DMS53 (cell line): ENCODE measurements around the gene SMTNL2.

Experiments
- DNase-seq: peaks from one replicate; lab custom pipeline; 2025; lab: John Stamatoyannopoulos, UW

SMTNL2 gene

DNA sequence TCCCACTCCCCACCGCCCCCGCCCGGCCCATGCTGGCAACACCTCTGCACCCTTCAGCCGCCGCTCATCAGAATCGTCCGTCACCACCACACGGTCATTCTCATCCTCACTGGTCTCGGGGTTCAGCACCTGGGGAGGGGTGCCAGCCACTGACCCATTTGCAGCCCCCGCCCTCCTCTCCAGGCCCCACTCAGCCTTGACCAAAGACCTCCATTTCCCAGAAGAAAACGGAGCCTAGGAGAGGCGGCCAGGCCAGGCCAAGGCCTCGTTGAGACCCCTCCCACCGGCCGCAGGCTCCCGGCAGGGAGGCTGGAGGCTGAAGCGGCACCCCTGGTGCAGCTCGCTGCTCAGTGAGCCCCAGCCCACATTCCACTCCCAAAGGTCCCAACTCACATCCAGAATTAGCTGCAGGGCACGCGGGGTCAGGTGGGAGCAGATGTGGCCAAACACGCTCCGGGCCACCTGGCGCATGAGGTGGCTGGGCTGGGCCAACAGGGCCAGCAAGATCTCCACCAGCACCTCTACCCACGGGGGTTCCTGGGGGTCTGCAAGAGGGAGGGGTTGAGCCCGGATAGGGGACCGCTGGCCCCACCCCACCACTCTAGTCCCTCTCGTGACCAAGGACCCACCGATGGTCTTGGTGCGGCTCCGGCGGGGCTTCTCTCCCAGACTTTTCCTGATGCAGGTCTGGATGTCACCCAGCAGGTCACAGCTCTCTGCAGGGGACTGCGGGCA is 38.9 kb upstream of the SMTNL2 start:
- DNase-seq, result no peak

DNA sequence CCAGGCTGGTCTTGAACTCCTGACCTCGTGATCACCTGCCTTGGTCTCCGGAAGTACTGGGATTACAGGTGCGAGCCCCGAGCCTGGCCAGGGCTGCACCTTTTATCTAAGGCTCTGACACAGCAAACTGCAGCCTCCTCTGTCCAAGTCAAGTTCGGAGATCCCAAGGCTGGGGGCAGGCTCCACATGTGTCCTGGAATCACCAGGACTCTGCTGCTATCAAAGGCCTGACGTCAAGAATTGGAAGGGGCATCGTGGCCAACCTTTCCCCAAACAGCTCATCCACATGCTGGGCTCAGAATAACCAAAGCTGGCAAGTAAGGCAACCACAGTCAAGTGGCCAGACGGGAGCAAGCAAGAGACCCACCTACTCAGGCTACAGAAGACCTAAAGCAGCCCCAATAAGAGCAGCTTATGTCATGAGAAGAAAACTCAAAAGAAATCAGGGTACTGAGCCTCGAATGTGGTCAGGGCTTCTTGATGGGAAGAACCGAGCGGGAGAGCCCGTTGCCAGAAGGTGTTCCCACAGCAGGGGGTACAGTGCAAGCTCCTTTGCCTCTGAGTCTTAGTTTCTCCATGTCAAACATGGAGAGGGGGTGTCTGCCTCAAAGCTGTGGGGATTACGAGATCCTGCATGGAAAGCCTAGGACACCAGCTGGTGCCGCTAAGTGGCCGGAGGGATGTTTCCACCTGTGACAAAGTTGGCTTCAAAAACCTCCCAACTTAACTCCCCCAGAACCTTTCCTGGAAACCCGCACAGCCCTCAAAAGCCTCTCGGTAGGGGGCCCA is 37.0 kb upstream of the SMTNL2 start:
- no peak for DNase-seq

DNA sequence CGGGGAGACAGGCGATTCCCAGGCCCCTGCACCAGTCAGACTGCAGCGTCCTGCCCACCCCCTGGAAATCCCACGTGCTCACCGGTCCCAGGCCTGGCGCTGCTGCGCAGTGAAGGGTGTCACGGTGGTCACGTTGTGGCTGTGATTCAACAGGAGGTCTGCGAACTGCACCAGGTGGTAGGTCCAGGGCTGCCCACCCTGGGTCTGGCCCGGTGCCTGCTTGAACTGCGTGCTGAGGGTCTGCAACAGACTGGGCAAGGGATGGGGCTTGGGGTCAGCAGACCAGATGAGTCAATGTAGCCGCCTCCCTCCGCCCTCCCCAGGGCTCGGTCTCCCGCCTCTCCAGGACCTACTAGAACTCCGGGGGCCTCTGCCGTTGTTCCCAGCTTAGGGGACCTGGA is 36.3 kb upstream of the SMTNL2 start:
- no peak for DNase-seq

DNA sequence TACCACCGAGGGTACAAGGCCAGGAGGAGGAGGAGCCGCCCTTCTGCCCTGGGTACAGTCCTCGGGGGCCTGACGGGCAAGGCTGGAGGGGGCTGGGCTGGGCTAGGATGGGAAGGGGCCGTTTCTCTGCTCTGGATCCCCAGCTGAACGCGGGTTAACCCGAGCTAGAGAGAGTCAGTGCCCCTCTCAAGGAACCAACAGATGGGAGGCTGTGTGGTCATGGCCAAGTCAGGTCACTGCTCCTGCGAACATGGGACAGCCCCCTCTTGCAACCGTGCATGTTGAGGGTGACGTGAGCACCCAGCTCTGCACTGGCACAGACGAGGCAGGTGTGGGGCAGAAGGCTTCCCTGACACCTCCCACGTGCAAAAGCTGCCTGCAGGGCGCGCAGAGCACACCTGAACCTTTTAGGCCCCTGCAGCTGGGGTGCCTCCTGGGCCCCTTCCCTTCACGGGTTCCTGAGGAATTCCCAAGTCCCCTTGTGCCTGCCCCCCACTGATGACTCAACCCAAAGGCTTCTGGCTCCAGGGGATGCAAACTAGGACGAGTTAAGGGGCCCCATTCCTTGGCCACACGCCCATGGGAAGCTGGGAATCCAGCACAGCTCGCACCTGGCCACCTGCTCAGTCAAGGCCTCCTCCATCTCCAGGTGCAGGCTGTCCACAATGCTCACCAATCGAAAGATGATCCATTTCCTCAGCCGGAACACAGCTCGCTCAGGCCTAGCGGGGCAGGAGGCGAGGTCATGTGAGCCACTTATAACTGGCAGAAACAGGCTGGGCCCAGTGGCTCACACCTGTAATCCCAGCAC is 35.4 kb upstream of the SMTNL2 start:
- peak; percentile 88 for DNase-seq

DNA sequence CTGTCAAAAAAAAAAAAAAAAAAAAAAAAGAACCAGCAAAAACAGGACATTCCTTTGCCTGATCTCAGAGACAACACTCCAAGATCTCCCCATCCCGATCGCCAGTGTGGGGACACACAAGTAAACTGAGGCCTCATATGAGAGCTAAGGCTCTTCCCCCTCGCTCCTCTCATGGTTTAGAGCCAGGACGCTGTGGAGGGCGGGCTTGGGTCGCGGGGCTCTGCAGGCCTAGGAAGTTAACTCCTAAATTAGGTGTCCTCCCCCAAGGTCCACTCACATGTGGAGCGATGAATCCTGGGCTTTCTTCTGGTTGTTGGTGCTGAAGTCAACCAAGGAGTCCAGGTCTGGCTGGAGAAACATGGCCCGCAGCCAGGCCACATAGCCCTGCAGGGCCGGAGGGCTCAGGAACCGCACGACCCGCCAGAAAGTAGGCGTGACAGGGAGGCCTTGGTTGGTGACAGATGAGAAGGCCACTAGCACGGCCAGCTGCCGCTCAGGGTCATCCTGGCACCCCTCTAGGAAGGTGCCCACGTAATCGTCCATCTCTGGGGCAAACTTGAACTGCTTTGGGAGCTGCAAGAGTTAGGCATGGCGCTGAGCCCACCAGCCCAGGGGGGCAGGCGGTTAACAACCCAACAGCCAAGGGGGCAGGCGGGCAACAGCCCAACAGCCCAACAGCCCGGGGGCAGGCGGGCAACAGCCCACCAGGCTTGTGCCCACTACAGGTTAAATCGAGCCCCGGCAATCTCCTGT is 34.4 kb upstream of the SMTNL2 start:
- no peak for DNase-seq

DNA sequence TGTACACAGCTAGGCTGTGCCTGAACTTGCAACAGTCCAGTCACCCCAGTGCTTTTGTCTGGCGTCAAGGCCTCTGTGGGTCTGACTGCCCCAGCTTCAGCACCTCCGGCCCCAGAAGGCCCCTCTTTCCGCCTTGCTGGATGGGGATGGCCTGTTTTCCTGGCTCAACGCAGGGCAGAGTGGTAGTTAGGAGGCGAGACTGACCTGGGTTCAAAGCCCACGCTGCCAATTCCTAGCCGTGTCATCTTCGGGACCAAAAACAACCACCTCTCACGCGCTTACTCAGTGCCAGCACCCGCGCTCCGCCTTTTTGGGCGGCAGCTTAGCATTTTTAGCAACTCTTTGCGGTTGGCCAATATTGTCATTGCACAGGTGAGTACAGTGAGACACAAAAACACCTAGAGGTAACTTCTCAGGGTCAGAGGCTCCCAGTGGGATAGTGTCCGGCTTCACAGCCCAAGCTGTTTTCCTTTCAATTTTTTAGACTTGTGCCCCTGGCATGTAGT is 33.7 kb upstream of the SMTNL2 start:
- DNase-seq, result no peak

DNA sequence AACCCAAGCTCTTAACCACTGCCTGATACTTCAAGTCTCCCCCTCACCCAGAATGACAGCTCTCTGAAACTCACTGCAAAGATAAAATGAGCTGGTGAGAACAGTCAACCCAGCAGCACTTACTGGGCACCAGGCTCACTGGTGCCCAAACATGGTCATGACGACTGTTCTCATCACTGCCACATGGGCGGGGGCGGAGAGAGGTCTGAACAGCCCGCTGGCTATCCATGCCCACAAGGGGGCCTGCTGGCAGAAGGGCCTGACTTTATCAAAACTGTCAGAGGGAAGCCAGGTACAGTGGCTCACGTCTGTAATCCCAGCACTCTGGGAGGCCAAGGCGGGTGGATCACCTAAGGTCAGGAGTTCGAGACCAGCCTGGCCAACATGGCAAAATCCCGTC is 33.2 kb upstream of the SMTNL2 start:
- DNase-seq, result peak; percentile 34

DNA sequence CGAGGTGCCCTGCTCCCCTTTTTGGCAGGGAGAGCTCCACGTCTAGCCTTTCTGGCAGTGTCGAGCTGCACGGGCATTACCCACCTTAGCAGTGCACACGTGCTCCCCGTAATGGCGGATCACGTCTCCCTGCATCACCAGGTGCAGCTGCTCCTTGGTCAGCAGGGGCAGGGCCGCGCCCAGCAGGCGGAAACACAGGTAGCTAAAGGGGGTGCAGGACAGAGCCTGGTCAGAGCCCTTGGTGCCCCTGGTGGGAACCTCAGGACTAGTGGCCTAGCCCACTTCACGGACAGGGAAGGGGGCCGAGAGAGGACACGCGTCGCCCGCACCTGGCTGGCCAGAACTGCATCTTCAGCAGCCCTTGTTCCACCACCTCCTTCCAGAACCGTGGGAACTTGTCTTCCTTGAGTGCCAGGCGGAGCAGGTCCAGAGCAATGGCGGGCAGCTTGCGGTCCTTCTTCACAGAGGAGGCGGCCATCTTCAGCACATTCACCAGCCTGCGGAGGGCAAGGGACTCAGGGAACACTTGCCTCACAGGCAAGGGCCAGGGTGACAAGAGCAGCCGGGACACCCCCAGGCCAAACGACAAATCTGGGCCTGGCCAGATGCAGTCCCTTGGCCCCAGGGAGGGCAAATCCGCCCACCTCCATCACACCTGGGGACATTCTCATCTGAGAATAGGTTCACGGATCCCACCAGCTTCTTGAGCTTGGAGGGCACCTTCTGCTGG is 32.4 kb upstream of the SMTNL2 start:
- no peak for DNase-seq

DNA sequence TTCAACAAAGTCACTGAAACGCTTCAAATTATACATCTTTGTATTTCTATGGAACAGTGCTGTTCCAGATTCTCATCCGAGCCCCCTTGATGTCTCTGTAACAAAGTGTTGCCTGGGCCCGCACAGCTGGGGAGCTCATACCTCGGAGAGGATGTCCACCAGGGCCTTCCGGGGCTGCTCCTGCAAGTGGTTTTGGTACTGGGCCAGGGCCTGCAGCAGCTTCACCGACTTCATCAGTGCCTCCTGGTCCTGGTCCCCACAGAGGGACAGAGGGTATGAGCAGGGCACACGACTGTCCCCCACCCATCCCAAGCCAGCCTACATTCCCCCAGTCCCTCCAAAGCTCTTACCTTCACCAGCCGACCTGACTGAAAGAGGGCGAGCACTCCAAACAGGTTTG is 30.7 kb upstream of the SMTNL2 start:
- no peak for DNase-seq

DNA sequence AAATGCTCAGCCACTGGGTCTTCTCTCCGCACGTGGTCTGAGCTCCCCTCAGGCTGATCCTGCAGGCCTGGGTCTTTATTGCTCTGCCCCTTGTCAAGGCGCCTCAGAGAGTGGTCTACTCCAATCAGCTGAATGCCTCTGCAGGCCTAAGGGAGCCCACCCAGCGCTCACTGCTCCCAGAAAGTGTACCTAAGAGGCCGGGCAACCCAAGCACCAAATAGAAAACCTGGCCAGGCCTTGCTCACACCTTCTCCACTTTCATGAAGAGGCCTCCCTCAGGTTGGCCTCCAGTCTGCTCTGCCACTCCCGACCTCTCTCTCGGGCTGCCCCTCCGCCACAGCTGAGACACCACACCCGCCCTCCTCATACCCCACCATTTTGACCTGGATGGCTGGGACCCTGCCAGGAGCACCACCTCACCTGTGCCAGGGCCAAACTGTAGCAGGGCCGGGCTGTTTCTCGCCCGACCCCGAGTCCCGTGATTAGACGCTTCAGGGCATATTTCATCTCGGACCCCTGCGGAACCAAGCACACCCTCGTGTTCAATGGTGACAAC is 29.8 kb upstream of the SMTNL2 start:
- peak; percentile 31 for DNase-seq

DNA sequence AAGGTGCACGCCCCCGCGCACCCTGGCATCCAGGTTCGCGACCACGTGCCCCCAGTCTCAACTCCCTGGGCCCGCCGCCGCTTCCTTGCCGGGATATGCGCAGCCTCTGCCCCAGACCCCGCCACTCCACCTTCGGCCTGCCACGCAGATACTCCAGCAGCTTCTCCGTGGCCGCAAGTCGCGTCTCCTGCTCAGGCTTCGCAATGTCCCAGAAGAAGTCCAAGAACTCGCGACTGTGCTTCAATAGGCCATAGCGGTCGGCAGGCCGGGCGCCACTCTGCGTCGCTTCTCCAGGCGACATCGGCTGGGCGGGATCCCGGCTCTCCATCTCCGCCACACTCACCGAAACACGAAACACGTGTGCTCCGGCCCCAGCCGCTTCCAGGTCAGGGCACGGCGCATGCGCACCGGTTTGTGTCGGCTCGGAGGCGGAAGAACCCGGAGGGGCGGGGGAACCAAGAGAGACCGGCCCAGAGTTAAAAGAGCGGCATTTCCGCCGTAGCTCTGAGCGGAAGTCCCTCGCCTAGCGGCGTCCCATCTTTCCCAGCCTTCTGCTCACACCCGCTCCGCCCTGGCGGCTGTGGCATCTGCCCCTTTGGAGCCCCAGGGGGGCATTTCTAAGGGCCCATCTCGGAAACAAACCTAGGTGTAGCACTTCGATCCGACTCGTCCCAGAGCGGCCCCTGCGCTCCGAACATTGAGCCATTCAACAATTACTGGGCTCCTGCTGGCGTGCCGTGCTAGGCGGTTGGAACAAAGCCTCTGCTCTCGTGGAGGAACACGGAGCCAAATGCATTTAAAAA is 29.1 kb upstream of the SMTNL2 start, which contains the start of gene MYBBP1A:
TSS of gene MYBBP1A (minus strand) at position 388 of the 803 bp plus-strand sequence. CDS start at position 328, 60 bp downstream.
- DNase-seq, result peak; percentile 97

DNA sequence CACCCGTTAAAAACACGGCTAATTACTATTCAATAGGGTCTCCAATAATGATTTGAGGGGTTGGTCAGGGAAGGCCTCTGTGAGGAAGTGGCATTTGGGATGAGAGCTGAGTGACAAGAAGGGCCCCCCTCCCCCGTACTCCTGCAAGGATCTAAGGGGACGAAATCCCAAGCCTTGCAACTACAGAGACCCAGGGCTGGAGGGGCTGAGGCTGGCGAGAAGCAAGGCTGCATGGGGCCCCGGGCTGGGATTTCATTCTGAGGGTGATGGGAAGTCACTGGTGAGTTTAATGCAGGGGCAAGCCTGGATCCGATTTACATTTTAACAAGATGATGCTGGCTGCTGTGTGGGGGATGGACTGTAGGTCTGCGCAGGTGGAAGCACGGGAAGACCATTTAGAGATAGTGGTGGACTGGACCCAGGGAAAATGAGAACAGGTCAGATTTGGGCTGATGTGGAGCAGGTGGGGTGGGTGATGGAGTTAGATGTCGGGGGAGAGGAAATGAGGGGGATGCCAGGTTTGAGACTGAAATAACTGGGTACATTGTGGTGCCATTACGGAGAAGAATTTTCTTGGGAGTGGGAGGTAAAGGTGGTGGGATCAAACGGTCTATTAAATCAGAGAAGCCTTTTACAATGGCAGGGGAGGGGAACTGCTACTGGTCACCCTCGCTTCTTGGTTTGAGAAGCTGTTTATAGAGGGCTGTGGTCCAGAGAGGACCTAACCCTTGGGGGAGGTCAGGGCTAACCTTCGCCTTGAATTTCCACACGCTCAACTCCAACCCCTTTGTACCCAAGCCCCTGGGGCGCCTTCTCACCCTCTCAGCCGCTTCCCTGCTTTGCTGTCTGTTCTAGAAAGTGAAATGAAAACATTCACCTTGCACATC is 28.2 kb upstream of the SMTNL2 start:
- no peak for DNase-seq

DNA sequence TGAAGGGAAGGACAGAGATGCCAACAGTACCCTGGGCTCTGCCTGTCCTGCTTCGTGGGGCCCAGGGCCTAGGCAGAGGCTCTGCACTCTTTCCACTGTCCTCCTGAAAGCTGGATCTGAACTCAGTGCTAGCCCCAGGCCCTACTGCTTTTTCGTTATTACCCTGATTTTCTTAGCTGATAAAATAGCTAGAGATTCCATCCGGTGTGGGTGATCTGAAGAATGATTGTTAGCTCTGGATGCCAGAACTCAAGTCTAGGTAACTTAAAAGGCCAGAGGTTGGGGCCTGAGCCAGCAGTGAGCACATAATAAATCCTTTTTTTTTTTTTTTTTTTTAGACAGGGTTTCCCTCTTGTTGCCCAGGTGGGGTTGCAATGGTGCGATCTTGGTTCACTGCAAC is 27.3 kb upstream of the SMTNL2 start:
- no peak for DNase-seq

DNA sequence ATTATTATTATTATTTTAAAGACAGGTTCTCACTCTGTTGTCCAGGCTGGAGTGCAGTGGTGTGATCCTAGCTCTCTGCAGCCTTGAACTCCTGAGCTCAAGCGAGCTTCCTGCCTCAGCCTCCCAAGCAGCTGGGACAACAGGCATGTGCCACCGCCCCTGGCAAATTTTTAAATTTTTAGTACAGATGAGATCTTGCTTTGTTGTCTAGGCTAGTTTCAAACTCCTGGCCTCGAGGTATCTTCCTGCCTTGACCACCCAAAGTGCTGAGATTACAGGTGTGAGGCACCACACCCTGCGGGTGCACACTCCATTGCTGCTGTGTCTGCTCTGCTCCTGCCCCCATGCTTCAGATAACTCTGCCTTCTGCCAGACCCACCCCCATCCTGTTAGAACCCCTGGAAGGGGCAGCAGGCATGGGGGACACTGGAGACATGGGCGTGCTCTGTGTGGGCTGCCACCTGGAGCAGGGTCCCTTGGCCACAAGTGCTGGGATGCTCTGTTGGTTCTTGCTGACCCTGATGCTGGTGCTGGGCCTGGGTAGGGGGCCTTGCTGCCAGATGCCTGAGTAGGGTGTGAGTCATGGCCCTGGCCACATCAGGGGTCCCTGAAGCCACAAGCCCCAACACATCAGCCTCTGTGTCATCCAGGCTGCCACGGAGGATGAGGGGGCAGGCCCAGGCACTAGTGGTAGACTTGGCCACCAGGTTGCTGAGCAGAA is 26.5 kb upstream of the SMTNL2 start:
- DNase-seq, result no peak

DNA sequence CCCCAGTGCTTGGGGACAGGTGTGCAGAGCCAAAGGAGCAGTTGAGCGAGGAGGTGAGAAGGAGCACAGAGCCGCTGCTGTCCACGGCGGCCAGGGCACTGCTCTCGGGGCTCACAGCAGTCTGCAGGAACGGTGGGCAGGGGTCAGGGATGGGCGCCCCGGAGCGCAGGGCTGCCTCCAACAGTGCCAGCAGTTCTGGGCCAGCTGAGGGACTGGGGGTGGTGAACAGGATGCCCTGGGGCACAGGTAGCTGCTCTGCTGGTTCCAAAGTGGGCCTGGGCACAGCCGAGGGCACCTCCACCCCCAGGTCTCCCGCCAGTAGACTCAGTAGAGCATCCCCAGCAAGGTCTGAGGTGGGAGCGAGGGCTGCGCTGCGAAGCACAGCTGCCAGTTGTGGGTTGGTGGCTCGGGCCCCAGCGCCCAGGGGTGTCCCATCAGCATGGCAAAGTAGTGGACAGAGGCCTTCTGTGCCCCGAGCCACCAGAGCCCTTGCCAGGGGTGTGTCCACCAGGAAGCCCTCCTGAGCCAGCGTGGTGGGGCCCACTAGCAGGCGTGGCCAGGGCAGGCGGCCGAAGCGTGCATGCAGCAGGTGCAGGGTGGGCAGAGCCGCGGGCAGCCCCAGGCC is 25.9 kb upstream of the SMTNL2 start:
- DNase-seq, result no peak

DNA sequence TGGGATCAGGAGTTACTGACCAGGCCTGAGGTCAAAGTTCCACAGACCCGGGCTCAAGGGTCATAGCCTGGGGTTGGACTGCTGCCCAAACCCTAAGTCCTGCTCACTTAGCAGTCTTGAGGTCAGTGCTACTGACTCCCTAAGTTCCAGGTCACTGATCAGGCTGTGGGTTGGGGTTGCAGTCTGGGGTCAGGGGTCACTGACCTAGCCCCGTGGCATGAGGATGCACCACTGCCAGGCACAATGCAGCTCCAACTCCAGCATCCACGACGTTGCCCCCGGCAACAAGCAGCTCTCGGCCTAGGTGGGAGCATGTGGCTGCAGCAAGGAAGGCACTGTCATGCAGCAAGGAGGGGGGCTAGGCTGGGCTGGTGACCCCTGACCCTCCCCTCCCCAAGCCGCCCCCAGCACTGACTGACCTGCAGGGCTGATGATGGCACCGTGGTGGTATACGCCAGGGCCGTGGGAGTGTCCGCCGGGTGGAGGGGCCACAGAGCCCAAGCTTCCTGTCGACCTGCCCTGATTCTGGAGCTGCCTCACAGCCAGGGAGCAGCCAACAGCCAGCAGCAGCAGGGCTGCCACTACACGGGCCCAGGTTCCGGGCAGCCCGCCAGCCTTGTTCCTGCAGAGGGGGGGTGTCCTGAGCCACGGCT is 25.1 kb upstream of the SMTNL2 start:
- no peak for DNase-seq

DNA sequence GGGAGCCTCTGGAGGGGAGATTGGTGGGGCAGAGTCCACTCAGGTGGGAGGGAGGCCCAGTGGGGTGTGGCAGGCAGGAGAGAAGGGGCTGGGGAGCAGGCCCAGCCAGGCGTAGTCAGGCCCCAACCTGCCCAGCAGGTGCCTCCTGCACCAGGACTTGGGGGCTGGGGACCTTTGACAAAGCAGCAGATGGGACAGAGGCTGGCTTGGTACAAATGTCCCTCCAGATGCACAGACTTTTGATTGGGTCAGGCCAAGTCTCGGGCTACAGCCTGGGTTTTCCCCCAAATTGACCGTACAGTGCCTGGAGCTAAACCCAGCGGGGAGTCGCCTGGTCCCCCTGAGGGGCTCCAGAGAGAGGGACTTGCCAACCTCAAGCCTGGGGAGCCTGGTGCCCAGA is 24.4 kb upstream of the SMTNL2 start:
- DNase-seq, result no peak
